Ishikawa (cell line): ENCODE data around the gene PRPF6.

Experiments
- CEBPB ChIP-seq: IDR thresholded peaks from 2 replicates; pipeline ENCODE4 v1.6.1; 2012
- REST ChIP-seq: IDR thresholded peaks from 2 replicates; pipeline ENCODE4 v1.6.1; 2012; ENCODE audit warnings: low read depth, mild to moderate bottlenecking

- TF ChIP-seq REST = no peak
- TF ChIP-seq CEBPB = no peak
Observed at GRCh38 chr20:64058536-64058935, 77.6 kb downstream of the PRPF6 start.
